Measurements from ENCODE around the gene RAET1E. TPM values are rescaled to one million over a fixed set of nuclear protein-coding genes. Genes with fewer than 3 reads are reported as not detected.
"Not testable (repeated sequence)": the region's sequence is repeated elsewhere in the genome, so short reads cannot be mapped to it uniquely, and the experiment has no call there.

The RAET1E gene
- total and polyA plus RNA-seq, 7 donors, result 0.04 to 17.2 (median 3.1) TPM

- Histone ChIP-seq H3K27ac (peak overlapping the region; percentile 88), H3K4me3 (peak overlapping the region; percentile 44), H3K4me1 (peaks cover 36% of the 10 kb centered on the region), H3K36me3 (ENCODE audit: insufficient read depth in 1 of 2, low read depth in 1 of 2) (no peaks in the 10 kb centered on the region), H3K9me3 (no peaks in the 10 kb centered on the region), H3K27me3 (ENCODE audit: insufficient read depth in 3 of 3, low read length in 2 of 3) (no peaks in the 10 kb centered on the region)
- DNase-seq, result peak; percentile 92 to 96
- TF ChIP-seq, protein P1, sequence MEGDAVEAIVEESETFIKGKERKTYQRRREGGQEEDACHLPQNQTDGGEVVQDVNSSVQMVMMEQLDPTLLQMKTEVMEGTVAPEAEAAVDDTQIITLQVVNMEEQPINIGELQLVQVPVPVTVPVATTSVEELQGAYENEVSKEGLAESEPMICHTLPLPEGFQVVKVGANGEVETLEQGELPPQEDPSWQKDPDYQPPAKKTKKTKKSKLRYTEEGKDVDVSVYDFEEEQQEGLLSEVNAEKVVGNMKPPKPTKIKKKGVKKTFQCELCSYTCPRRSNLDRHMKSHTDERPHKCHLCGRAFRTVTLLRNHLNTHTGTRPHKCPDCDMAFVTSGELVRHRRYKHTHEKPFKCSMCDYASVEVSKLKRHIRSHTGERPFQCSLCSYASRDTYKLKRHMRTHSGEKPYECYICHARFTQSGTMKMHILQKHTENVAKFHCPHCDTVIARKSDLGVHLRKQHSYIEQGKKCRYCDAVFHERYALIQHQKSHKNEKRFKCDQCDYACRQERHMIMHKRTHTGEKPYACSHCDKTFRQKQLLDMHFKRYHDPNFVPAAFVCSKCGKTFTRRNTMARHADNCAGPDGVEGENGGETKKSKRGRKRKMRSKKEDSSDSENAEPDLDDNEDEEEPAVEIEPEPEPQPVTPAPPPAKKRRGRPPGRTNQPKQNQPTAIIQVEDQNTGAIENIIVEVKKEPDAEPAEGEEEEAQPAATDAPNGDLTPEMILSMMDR (IDR thresholded peaks at IDR 0.05), result no peak
- intact Hi-C loops (cut with DNase I), result loop anchor here (2.0 to 10.0 kb wide), 3 partner anchors 32 to 52 kb away; partner anchors contain the start of gene LRP11 (in 1 of the 2)
- ATAC-seq, result peak; percentile 83 to 92 (median 86)
- 24 to 30% (median 27%) methylated on average over 13 of the region's 13 CpGs for WGBS, 3 donors
Measured at GRCh38 chr6:149897015-149897697, 757 bp downstream of the RAET1E start.

- H3K27ac ChIP-seq, result peak overlapping the region; percentile 88
- DNase-seq, result no peak
- H3K36me3 ChIP-seq (ENCODE audit: insufficient read depth in 1 of 2, low read depth in 1 of 2), result no peaks in the 10 kb centered on the region
- peak; percentile 48 to 70 (median 68) for ATAC-seq
- peaks cover 36% of the 10 kb centered on the region for H3K4me1 ChIP-seq
- intact Hi-C loops (cut with DNase I), result loop anchor here (2.0 to 10.0 kb wide), 3 partner anchors 32 to 52 kb away; partner anchors contain the start of gene LRP11 (in 1 of the 2)
- TF ChIP-seq, protein P1 (IDR thresholded peaks at IDR 0.05), result no peak
- H3K4me3 ChIP-seq, result peak overlapping the region; percentile 44
- WGBS, 3 donors, result 80 to 93% (median 92%) methylated on average over 3 of the region's 3 CpGs
- H3K9me3 ChIP-seq, result no peaks in the 10 kb centered on the region
- H3K27me3 ChIP-seq (ENCODE audit: insufficient read depth in 3 of 3, low read length in 2 of 3), result no peaks in the 10 kb centered on the region
Measured at GRCh38 chr6:149896491-149896890, 1.4 kb downstream of the RAET1E start.

DNA sequence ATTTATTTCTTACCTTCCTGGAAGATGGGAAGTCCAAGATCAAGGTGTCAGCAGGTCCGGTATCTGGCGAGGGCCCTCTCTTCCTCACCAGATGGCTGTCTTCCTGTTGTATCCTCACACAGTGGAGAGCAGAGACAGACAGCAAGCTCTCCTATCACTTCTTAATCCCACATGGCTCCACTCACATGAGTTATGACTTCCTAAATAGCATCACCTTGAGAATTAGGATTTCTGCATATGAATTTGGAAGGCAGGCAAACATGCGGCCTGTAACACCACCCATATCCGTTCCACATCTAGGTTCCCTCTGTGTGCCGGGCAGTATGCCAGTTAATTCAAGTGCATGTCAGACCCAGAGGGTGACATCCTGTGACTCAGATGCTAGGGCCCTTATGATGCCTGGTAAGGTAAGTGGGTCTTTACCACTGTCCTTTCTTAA lies 2.1 kb downstream of the RAET1E start:
- Histone ChIP-seq H3K36me3 (ENCODE audit: insufficient read depth in 1 of 2, low read depth in 1 of 2) (no peaks in the 10 kb centered on the region), H3K4me3 (peak overlapping the region; percentile 19), H3K27me3 (ENCODE audit: insufficient read depth in 3 of 3, low read length in 2 of 3) (no peaks in the 10 kb centered on the region), H3K9me3 (no peaks in the 10 kb centered on the region), H3K4me1 (peaks cover 40% of the 10 kb centered on the region), H3K27ac (peak overlapping the region; percentile 88)
- ATAC-seq (peak; percentile 82 to 87 (median 84)), DNase-seq (peak; percentile 72 to 81)
- TF ChIP-seq, protein P1 (IDR thresholded peaks at IDR 0.05), result no peak
- WGBS, 3 donors, result 14 to 38% (median 21%) methylated on average over 5 of the region's 5 CpGs
- intact Hi-C loops (cut with DNase I), result loop anchor here (2.0 to 10.0 kb wide), 3 partner anchors 31 to 51 kb away; partner anchors contain the start of gene LRP11 (in 1 of the 2)

GRCh38 chr6:149895048-149895590 lies 2.8 kb downstream of the RAET1E start:
- H3K27me3 ChIP-seq (ENCODE audit: insufficient read depth in 3 of 3, low read length in 2 of 3), result no peaks in the 10 kb centered on the region
- peaks cover 47% of the 10 kb centered on the region for H3K4me1 ChIP-seq
- no peaks in the 10 kb centered on the region for H3K9me3 ChIP-seq
- H3K36me3 ChIP-seq (ENCODE audit: insufficient read depth in 1 of 2, low read depth in 1 of 2), result no peaks in the 10 kb centered on the region
- whole genome bisulfite sequencing, 3 donors, result 22 to 30% (median 24%) methylated on average over 7 of the region's 7 CpGs
- peak; percentile 66 to 81 for DNase-seq
- peak; percentile 40 to 63 (median 52) for ATAC-seq
- TF ChIP-seq, protein P1 (IDR thresholded peaks at IDR 0.05), result peak; percentile 23
- intact Hi-C loops (cut with DNase I), result loop anchor here (5.0 to 10.0 kb wide), 2 partner anchors 48 to 50 kb away; no protein-coding TSS in a partner anchor
- H3K27ac ChIP-seq, result peak overlapping the region; percentile 88
- H3K4me3 ChIP-seq, result peak overlapping the region; percentile 19

DNA sequence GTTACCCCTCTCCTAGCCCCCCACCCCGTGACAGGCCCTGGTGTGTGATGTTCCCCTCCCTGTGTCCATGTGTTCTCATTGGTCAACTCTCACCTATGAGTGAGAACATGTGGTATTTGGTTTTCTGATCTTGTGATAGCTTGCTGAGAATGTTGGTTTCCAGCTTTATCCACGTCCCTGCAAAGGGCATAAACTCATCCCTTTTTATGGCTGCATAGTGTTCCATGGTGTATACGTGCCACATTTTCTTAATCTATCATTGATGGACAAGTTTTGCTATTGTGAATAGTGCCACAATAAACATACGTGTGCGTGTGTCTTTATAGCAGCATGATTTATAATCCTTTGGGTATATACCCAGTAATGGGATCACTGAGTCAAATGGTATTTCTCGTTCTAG lies 6.0 kb downstream of the RAET1E start:
- DNase-seq; ATAC-seq; H3K36me3 ChIP-seq (ENCODE audit: insufficient read depth in 1 of 2, low read depth in 1 of 2); H3K27ac ChIP-seq; H3K4me3 ChIP-seq; H3K9me3 ChIP-seq; H3K27me3 ChIP-seq (ENCODE audit: insufficient read depth in 3 of 3, low read length in 2 of 3): not testable (repeated sequence)
- intact Hi-C loops (cut with DNase I), result loop anchor here in 1 of 2 donors (10.0 kb wide), 1 partner anchor 47 kb away; no protein-coding TSS in a partner anchor
- 78 to 94% (median 88%) methylated on average over 6 of the region's 6 CpGs for WGBS, 3 donors
- H3K4me1 ChIP-seq, result peaks cover 50% of the 10 kb centered on the region
